Activated naive CD8-positive, alpha-beta T cell treated with anti-CD3 and anti-CD28 coated beads, Interleukin-2, amount 10 ng/mL, durations not matched to agents 7 days and 5 days (primary cell): ENCODE measurements around the gene RARA. TPM values are rescaled to one million over a fixed set of nuclear protein-coding genes. Genes with fewer than 3 reads are reported as not detected.
"Not testable (repeated sequence)": the region's sequence is repeated elsewhere in the genome, so short reads cannot be mapped to it uniquely, and the experiment has no call there.

Experiments
- ATAC-seq: fragments of 150-1000 bp; cut with Tn5 transposase; one replicate; pipeline ENCODE4 v1.10.0; 2021; ENCODE audit warnings: low read depth, moderate library complexity
- POLR2A ChIA-PET: fragments of 350-600 bp; sonication (Branson Sonifier 250); formaldehyde crosslinking; loops from one replicate; lab custom pipeline; 2021; ENCODE audit warnings: antibody characterized with exemption; lab: Charles Lee
- DNase-seq: peaks from one replicate; pipeline ENCODE4 v3.0.0; 2021
- H3K27ac Mint-ChIP-seq: one replicate; pipeline ENCODE4 v1.8.0; 2022; ENCODE audit warnings: mild to moderate bottlenecking, mixed read lengths
- H3K27me3 Mint-ChIP-seq: one replicate; pipeline ENCODE4 v1.8.0; 2022; ENCODE audit warnings: mild to moderate bottlenecking, moderate library complexity, mixed read lengths
- H3K36me3 Mint-ChIP-seq: one replicate; pipeline ENCODE4 v1.8.0; 2021; ENCODE audit warnings: mild to moderate bottlenecking, mixed read lengths
- H3K4me1 Mint-ChIP-seq: one replicate; pipeline ENCODE4 v1.8.0; 2021; ENCODE audit warnings: mixed read lengths
- H3K4me3 Mint-ChIP-seq: one replicate; pipeline ENCODE4 v1.8.0; 2022; ENCODE audit warnings: mild to moderate bottlenecking, moderate library complexity, mixed read lengths
- H3K9me3 Mint-ChIP-seq: one replicate; pipeline ENCODE4 v1.8.0; 2021; ENCODE audit warnings: mixed read lengths
- total RNA-seq, 2 experiments: library from RNA; stranded (reverse); gene quantifications; one replicate each; pipeline ENCODE4 v1.2.3, GENCODE V29; 2021

The RARA gene
- total RNA-seq, 2 experiments from 2014 or later, result 51.7 to 53.6 TPM

DNA sequence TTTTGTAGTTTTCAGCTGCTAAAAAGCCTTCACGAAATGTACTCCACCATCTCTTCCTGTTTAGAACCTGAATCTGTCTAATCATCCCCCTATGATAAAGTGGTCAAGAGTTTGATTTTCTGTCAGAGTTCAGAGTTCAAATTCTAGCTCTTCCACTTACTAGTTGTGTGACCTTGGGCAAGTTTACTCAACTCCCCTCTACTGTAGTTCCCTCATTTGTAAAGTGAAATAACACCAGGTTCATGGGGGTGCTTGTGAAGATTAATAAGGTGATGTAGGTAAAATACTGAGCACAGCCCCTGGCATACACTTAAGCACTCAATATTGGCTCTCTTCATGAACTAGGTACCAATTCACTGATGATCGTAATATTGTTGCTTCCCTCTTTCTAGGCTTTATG, 22.5 kb upstream of the RARA start:
- Mint-ChIP-seq H3K9me3 (no peaks in the 10 kb centered on the region), H3K27ac (no peak overlapping the region), H3K4me3 (no peak overlapping the region), H3K4me1 (peaks cover 45% of the 10 kb centered on the region), H3K27me3 (no peaks in the 10 kb centered on the region), H3K36me3 (peaks cover 26% of the 10 kb centered on the region)
- DNase-seq (no peak), ATAC-seq (no peak)
- POLR2A ChIA-PET, result interaction anchor here (1.6 kb wide), 1 partner anchor 76 kb away, joined by 3 read pairs; no protein-coding TSS in a partner anchor

DNA sequence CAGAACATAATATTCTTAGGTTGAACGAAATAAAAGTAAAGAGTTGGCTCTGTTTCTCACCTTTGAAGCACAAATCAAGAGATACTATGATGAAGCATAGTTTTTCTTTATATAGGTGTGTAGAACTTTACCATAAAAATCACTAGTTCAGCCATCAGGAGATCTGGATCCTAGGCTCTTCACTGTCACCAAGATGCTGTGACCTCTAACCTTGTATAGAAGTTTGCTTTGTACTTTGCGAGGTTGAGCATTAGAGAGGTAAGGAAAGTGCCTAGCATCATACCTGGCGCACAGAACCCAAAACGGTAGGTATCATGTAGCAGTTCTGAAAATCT, 21.9 kb upstream of the RARA start:
- POLR2A ChIA-PET, result interaction anchor here (0.6 to 1.6 kb wide), 2 partner anchors 52 to 75 kb away, joined by 3 read pairs; no protein-coding TSS in a partner anchor
- H3K27ac Mint-ChIP-seq, result peak overlapping the region; percentile 99
- peaks cover 20% of the 10 kb centered on the region for H3K36me3 Mint-ChIP-seq
- no peaks in the 10 kb centered on the region for H3K9me3 Mint-ChIP-seq
- H3K4me1 Mint-ChIP-seq, result peaks cover 40% of the 10 kb centered on the region
- DNase-seq (no peak), ATAC-seq (no peak)
- H3K27me3 Mint-ChIP-seq, result no peaks in the 10 kb centered on the region
- peak overlapping the region; percentile 100 for H3K4me3 Mint-ChIP-seq

DNA sequence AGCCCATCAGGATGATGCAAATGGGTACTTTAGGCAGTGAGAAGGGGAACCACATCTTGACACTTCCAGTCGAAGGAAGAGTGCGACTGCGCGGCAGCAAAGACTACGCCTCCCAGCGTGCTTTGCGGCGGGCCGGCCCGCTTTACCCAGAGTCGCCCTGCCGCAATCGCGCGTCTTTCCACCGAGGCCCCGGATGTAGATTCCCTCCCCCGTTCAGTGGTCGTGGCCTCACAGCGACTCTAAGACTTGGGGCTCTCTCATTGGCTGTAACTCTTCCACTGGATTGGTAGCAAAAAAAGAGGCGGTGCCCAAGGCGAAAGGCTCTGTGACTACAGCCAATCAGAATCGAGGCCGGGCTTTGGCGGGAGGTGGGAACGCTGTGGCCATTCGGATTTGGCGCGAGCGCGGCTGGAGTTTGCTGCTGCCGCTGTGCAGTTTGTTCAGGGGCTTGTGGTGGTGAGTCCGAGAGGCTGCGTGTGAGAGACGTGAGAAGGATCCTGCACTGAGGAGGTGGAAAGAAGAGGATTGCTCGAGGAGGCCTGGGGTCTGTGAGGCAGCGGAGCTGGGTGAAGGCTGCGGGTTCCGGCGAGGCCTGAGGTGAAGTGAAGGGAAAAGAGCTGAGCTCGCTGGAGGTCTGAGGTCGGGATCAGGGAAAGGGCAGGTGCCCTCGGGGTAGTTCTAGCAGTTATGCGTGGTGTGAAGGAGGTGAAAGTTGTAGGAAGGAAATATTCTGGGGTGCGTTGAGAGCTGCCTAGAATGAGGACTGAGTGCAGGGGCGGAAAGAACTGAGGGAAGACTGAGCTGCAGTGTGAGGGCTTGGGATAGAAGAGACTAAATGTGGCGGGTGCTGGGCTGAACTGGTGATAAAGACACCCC, 21.2 kb upstream of the RARA start, which contains the start of gene CDC6:
Gene CDC6 (plus strand): TSS at position 386 of the 876 bp plus-strand sequence. CDS start 1,542 bp downstream, outside the sequence.
- H3K36me3 Mint-ChIP-seq, result peaks cover 17% of the 10 kb centered on the region
- peak; percentile 95 for DNase-seq
- H3K27me3 Mint-ChIP-seq, result no peaks in the 10 kb centered on the region
- H3K4me3 Mint-ChIP-seq, result peak within 1 kb of the TSS; percentile 100
- H3K27ac Mint-ChIP-seq, result peak within 1 kb of the TSS; percentile 99
- ATAC-seq, result peak; percentile 95
- POLR2A ChIA-PET, result interaction anchor here (0.6 to 2.2 kb wide), 23 partner anchors 8 to 846 kb away, joined by 3 to 9 read pairs (median 3); partner anchors contain the start of gene WIPF2
- peaks cover 35% of the 10 kb centered on the region for H3K4me1 Mint-ChIP-seq
- no peaks in the 10 kb centered on the region for H3K9me3 Mint-ChIP-seq

GRCh38 chr17:40290629-40291280, 18.2 kb upstream of the RARA start:
- POLR2A ChIA-PET, result interaction anchor here (1.0 kb wide), 1 partner anchor 72 kb away, joined by 5 read pairs; no protein-coding TSS in a partner anchor
- DNase-seq, result no peak
- H3K27me3 Mint-ChIP-seq, result no peaks in the 10 kb centered on the region
- no peaks in the 10 kb centered on the region for H3K9me3 Mint-ChIP-seq
- no peak for ATAC-seq
- peaks cover 31% of the 10 kb centered on the region for H3K4me1 Mint-ChIP-seq
- peak overlapping the region; percentile 2 for H3K27ac Mint-ChIP-seq
- no peak overlapping the region for H3K4me3 Mint-ChIP-seq
- peaks cover 30% of the 10 kb centered on the region for H3K36me3 Mint-ChIP-seq

- ATAC-seq (no peak), DNase-seq (no peak)
- Mint-ChIP-seq H3K4me3 (no peak overlapping the region), H3K27me3 (no peaks in the 10 kb centered on the region), H3K36me3 (peaks cover 32% of the 10 kb centered on the region), H3K9me3 (no peaks in the 10 kb centered on the region), H3K27ac (no peak overlapping the region), H3K4me1 (peaks cover 33% of the 10 kb centered on the region)
- POLR2A ChIA-PET, result no interaction called here
Measured at GRCh38 chr17:40291281-40291664, 17.7 kb upstream of the RARA start.

- H3K36me3 Mint-ChIP-seq, result peaks cover 35% of the 10 kb centered on the region
- H3K9me3 Mint-ChIP-seq, result no peaks in the 10 kb centered on the region
- DNase-seq, result no peak
- H3K27ac Mint-ChIP-seq, result no peak overlapping the region
- H3K4me3 Mint-ChIP-seq, result no peak overlapping the region
- POLR2A ChIA-PET, result interaction anchor here (0.6 kb wide), 1 partner anchor 11 kb away, joined by 4 read pairs; no protein-coding TSS in a partner anchor
- H3K27me3 Mint-ChIP-seq, result no peaks in the 10 kb centered on the region
- peaks cover 31% of the 10 kb centered on the region for H3K4me1 Mint-ChIP-seq
- ATAC-seq, result no peak
Measured at GRCh38 chr17:40293363-40293762, 15.6 kb upstream of the RARA start.

DNA sequence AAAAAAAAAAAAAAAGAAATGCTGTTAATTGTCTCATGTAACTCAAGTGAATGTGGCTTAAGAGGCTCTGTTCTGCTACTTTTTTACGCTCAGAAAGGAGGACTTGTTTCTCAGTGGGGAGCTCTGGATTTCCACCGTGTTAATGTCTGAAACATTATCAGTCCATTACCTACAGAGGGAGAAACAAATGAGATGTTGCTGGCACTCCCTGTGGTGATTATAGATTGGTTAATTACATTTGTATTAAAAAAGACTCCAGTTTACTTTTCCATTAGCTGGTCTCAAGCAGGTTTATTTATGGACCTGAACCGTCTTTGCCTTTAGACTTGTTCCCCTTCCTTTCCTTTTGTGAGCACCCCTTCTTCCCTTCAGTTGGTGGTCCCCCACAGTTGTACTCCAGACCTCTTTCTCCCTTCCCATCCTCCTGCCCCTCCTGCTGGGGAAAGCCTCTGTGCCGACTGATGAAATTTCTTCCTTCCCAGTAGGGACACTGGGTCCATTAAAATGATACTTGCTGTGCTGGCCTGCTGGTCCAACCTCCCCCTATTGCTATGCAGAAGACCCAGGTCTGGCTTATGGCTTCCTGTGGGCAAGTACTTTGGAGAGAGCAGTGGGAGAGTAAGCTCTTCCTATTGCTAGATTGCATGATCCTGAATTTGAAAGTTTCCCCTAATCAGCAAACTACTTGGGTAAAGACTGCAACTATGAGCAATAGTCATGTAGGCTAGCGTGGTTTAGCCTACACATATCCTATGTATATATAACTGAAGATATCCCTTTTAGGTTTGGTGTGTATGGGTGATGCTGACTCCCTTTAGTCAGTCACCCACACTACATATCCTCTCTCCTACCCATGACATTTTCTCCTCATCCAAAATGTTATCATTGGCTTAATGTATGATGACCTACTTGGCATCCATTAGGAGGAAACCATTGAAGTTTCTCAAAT, 13.2 kb upstream of the RARA start:
- no peak overlapping the region for H3K4me3 Mint-ChIP-seq
- ATAC-seq, result no peak
- H3K9me3 Mint-ChIP-seq, result no peaks in the 10 kb centered on the region
- POLR2A ChIA-PET, result interaction anchor here (1.2 to 1.6 kb wide), 2 partner anchors 8 to 12 kb away, joined by 4 to 5 read pairs; partner anchors contain the start of gene CDC6
- H3K27me3 Mint-ChIP-seq, result no peaks in the 10 kb centered on the region
- H3K27ac Mint-ChIP-seq, result no peak overlapping the region
- no peak for DNase-seq
- peaks cover 16% of the 10 kb centered on the region for H3K4me1 Mint-ChIP-seq
- H3K36me3 Mint-ChIP-seq, result peaks cover 35% of the 10 kb centered on the region

DNA sequence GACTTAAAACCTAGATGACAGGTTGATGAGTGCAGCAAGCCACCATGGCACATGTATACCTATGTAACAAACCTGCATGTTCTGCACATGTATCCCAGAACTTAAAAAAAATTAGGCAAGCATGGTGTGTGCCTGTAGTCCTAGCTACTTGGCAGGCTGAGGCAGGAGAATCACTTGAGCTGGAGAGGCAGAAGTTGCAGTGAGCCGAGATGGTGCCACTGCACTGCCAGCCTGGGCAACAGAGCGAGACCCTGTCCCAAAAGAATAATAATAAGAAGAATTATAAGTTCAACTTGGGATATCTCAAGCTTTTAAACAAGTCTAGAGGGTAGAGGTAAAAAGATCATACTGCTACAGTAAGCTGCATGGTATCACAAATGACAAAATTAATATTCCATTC, 11.5 kb upstream of the RARA start:
- Mint-ChIP-seq H3K36me3 (peaks cover 43% of the 10 kb centered on the region), H3K27ac (no peak overlapping the region)
- DNase-seq, result no peak

GRCh38 chr17:40298726-40299125, 10.3 kb upstream of the RARA start:
- Mint-ChIP-seq H3K36me3 (peaks cover 46% of the 10 kb centered on the region), H3K27ac (no peak overlapping the region), H3K9me3 (no peaks in the 10 kb centered on the region), H3K27me3 (no peaks in the 10 kb centered on the region), H3K4me3 (no peak overlapping the region), H3K4me1 (peaks cover 20% of the 10 kb centered on the region)
- DNase-seq (no peak), ATAC-seq (no peak)
- POLR2A ChIA-PET, result interaction anchor here (1.3 to 1.8 kb wide), 2 partner anchors 9 to 11 kb away, joined by 5 to 7 read pairs; no protein-coding TSS in a partner anchor

More for the DNA sequence above, 11.5 kb upstream of the RARA start:
- Mint-ChIP-seq H3K4me3 (no peak overlapping the region), H3K4me1 (peaks cover 18% of the 10 kb centered on the region), H3K27me3 (no peaks in the 10 kb centered on the region), H3K9me3 (no peaks in the 10 kb centered on the region)
- POLR2A ChIA-PET, result interaction anchor here (1.8 kb wide), 1 partner anchor 10 kb away, joined by 7 read pairs; no protein-coding TSS in a partner anchor
- no peak for ATAC-seq

GRCh38 chr17:40299159-40299757, 9.7 kb upstream of the RARA start:
- H3K9me3 Mint-ChIP-seq, H3K27me3 Mint-ChIP-seq, H3K4me3 Mint-ChIP-seq, DNase-seq, H3K27ac Mint-ChIP-seq, ATAC-seq: not testable (repeated sequence)
- Mint-ChIP-seq H3K4me1 (peaks cover 22% of the 10 kb centered on the region), H3K36me3 (peaks cover 45% of the 10 kb centered on the region)
- POLR2A ChIA-PET, result interaction anchor here (1.0 to 2.0 kb wide), 4 partner anchors 8 to 55 kb away, joined by 3 to 7 read pairs (median 4); no protein-coding TSS in a partner anchor

DNA sequence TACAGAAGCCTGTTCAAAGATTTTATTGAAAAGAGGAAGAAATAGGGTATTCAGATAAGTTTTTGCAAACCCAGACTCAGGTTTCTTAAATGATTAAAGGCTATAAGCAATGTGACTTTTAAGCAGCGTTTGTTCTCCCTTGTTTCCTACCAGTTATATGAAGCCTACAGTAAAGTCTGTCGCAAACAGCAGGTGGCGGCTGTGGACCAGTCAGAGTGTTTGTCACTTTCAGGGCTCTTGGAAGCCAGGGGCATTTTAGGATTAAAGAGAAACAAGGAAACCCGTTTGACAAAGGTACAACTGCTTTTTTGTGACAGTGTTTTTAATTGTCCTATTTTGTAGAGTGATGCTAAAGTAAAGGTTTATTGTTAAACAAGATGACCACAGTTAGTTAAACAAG, 7.7 kb upstream of the RARA start:
- H3K27ac Mint-ChIP-seq, result no peak overlapping the region
- H3K36me3 Mint-ChIP-seq, result peaks cover 36% of the 10 kb centered on the region
- no peaks in the 10 kb centered on the region for H3K27me3 Mint-ChIP-seq
- peaks cover 22% of the 10 kb centered on the region for H3K4me1 Mint-ChIP-seq
- no peaks in the 10 kb centered on the region for H3K9me3 Mint-ChIP-seq
- POLR2A ChIA-PET, result no interaction called here
- H3K4me3 Mint-ChIP-seq, result no peak overlapping the region
- ATAC-seq (no peak), DNase-seq (no peak)
